Spinal cord (tissue), 10 donors: ENCODE results near the gene RO60. TPM values are rescaled to one million over a fixed set of nuclear protein-coding genes. Genes with fewer than 3 reads are reported as not detected.

Experiments
- DNase-seq, 6 donors: peaks; one replicate each; pipeline versions ENCODE4 v3.0.0 to v3.0.0-alpha.2; 2013 to 2015; ENCODE audit warnings: low spot score in 6 of 6, low read depth in 4 of 6
- H3K27ac ChIP-seq: one replicate; pipeline ENCODE4 v1.5.1; 2013; ENCODE audit warnings: low read depth, low read length, control low read depth
- H3K27me3 ChIP-seq: one replicate; pipeline ENCODE4 v1.6.1; 2013; ENCODE audit warnings: low read length; ENCODE audit not compliant: control insufficient read depth, insufficient read depth
- H3K36me3 ChIP-seq: one replicate; pipeline ENCODE4 v1.6.1; 2013; ENCODE audit warnings: low read length; ENCODE audit not compliant: control insufficient read depth, insufficient read depth
- H3K4me1 ChIP-seq: one replicate; pipeline ENCODE4 v1.6.1; 2013; ENCODE audit warnings: low read length; ENCODE audit not compliant: control insufficient read depth, insufficient read depth
- H3K4me3 ChIP-seq: one replicate; pipeline ENCODE4 v1.5.1; 2013; ENCODE audit warnings: low read depth, low read length, control low read depth
- H3K9me3 ChIP-seq: one replicate; pipeline ENCODE4 v1.6.1; 2013; ENCODE audit warnings: low read length; ENCODE audit not compliant: control insufficient read depth, insufficient read depth
- WGBS: methylation state at CpG from one replicate; pipeline ENCODE4 v1.1.5; 2013; ENCODE audit warnings: missing lambda C conversion rate; ENCODE audit not compliant: insufficient coverage; 5-methylcytosine and 5-hydroxymethylcytosine counted together
- polyA plus RNA-seq, 2 donors: library from polyadenylated mRNA; unstranded; fragments of 120-200 nt; gene quantifications; one replicate each; pipeline ENCODE4 v1.2.1, GENCODE V29; 2013; ENCODE audit not compliant: insufficient read length in 2 of 2
- total RNA-seq, 2 donors: library from RNA; depleted of rRNA in 1 of 2; stranded (reverse); fragments of 120-200 nt in 1 of 2; fragments of >200 nt in 1 of 2; gene quantifications; one replicate each; pipeline versions ENCODE4 v1.2.3 to v1.2.4, GENCODE V29; 2013 to 2014
- donor health status: healthy.

RO60 gene
- total and polyA plus RNA-seq, 4 donors = 26.8 to 254 (median 90.4) TPM

DNA sequence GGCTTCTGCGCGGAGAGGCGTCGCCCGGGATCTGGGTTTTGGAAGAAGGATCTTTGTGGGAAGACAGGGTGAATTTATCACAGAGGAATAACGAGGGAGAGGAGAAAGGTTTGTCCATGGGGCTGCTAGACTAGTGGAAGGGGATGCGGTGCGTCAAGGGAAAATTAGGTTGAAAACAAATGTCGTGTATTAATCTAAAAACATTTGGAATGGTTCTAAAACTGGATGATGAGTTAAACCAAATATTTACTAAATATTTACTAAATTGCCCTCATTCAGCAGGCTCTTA, 647 bp downstream of the RO60 start:
- Histone ChIP-seq H3K4me1 (peaks cover 11% of the 10 kb centered on the region), H3K4me3 (peak overlapping the region; percentile 100), H3K36me3 (no peaks in the 10 kb centered on the region), H3K9me3 (no peaks in the 10 kb centered on the region), H3K27me3 (no peaks in the 10 kb centered on the region), H3K27ac (peak overlapping the region; percentile 100)
- no peak for DNase-seq
- WGBS = 0% methylated on average over 4 of the region's 9 CpGs

DNA sequence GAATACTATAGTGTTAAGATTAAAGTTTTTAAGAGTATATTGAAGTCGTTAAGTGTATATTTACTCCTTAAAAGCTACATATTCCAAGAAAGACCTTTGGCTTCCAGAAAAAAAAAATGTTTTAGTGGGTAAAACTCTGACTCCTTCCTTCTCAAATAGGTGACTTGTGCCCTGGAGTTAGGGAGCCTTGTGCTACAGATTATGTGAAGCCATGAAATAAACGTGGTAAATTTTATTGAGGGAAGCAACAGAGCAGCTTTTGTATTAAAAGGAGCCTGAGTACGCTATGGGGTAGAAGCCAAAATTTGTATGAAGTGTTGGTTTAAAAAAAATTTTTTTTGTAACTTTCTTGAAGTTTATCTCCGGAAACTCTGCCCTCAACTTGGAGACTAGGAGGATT, 994 bp downstream of the RO60 start:
- peak in 1 of 6 donors; percentile 12 for DNase-seq
- 30% methylated on average over 3 of the region's 4 CpGs for WGBS
- Histone ChIP-seq H3K27ac (peak overlapping the region; percentile 100), H3K4me1 (peaks cover 11% of the 10 kb centered on the region), H3K27me3 (no peaks in the 10 kb centered on the region), H3K36me3 (no peaks in the 10 kb centered on the region), H3K4me3 (peak overlapping the region; percentile 100), H3K9me3 (no peaks in the 10 kb centered on the region)

DNA sequence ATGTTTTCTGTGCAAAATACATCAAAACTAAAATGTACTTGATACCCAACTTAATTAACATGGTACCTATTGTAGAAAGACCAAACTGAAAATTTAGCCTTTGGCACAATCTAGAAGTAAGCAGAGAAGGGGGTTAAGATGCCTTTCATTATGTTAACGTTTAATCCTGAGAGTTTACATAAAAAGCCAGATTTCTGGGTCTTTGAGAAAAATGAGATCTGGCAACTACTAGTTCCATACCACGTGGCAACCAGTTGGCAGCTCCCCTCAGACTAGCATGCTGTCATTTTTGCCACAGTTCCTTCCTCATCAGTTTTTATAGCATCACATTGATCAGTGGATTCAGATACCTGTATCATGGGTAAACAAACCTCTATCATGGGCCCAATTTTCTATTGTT, 1.5 kb downstream of the RO60 start:
- 17% methylated on average over 2 of the region's 2 CpGs for WGBS
- no peaks in the 10 kb centered on the region for H3K36me3 ChIP-seq
- H3K9me3 ChIP-seq = no peaks in the 10 kb centered on the region
- H3K4me1 ChIP-seq = peaks cover 11% of the 10 kb centered on the region
- no peak overlapping the region for H3K27ac ChIP-seq
- H3K4me3 ChIP-seq = peak overlapping the region; percentile 100
- H3K27me3 ChIP-seq = no peaks in the 10 kb centered on the region
- peak in 1 of 6 donors; percentile 48 for DNase-seq

DNA sequence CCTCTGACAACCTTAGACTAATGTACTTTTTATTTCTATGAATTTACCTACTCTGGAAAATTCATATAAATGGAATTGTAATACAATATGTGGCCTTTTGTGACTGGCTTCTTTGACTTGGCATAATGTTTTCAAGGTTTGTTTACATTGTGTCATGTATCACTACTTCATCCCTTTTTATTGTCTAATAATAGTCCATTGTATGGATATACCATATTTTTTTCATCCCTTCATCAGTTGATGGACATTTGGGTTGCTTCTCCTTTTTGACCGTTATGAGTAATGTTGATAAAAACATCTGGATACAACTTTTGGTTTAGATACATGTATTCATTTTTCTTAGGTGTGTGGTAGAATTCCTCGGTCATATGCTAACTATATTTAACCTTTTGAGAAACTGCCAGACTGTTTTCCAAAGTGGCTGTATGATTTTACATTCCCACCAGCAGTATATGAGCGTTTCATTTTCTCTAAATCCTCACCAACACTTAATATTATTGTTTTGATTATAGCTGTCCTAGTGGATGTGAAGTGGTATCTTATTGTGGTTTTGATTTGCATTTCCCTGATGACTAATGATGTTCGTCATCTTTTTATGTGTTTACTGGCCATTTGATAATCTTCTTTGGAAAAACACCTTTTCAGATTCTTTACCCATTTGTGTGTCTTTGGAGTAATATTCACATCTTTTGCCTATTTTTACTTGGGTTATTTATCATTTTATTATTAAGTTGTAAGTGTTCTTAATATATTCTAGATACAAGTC, 3.5 kb downstream of the RO60 start:
- Histone ChIP-seq H3K27me3 (no peaks in the 10 kb centered on the region), H3K36me3 (no peaks in the 10 kb centered on the region), H3K27ac (no peak overlapping the region), H3K4me3 (no peak overlapping the region), H3K4me1 (peaks cover 8% of the 10 kb centered on the region), H3K9me3 (no peaks in the 10 kb centered on the region)
- WGBS = no CpG with 5 or more reads among the region's 4 CpGs
- no peak for DNase-seq

DNA sequence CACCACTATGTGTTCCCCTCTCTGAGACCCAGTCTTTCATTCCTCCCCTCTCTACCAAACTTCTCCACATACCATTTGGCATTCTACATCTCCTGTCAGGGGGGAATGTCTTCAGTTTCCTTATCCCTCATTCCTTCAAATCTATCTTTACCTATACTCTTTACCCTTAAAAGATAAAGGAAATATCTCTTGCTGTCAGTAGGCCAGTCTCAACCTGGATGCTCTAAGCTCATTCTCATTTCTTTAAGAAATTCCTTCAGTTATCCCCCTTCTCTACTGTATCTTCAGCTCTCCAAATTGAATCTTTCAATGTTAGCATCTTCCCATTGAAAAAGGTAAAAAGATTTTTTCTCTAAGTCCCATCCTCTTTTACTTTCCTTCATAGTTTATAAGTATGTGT, 6.5 kb downstream of the RO60 start:
- H3K4me3 ChIP-seq = no peak overlapping the region
- no peaks in the 10 kb centered on the region for H3K36me3 ChIP-seq
- no peaks in the 10 kb centered on the region for H3K9me3 ChIP-seq
- H3K27ac ChIP-seq = no peak overlapping the region
- H3K4me1 ChIP-seq = no peaks in the 10 kb centered on the region
- no peak for DNase-seq
- H3K27me3 ChIP-seq = no peaks in the 10 kb centered on the region

DNA sequence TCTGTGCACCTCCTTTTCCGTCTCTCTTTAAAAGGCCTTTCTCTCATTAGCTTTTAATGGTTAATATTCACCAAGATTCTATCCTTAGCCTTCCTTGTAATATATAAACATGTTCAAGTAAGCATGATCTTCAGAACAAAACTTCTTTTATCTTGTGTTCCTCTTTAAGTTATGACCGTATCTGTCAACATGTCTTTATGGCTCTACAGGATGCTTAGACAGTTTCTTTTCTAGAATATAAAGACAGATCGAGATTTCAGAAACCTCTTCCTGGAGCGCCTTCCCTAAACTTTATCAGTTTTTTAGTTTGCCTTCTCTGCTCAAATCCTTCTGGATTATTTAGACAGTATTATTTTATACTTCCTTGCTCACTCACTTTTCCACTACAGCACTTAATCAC, 7.2 kb downstream of the RO60 start:
- H3K27ac ChIP-seq = no peak overlapping the region
- no peaks in the 10 kb centered on the region for H3K36me3 ChIP-seq
- H3K4me1 ChIP-seq = no peaks in the 10 kb centered on the region
- DNase-seq = no peak
- no CpG with 5 or more reads among the region's 4 CpGs for WGBS
- H3K27me3 ChIP-seq = no peaks in the 10 kb centered on the region
- no peaks in the 10 kb centered on the region for H3K9me3 ChIP-seq
- no peak overlapping the region for H3K4me3 ChIP-seq

DNA sequence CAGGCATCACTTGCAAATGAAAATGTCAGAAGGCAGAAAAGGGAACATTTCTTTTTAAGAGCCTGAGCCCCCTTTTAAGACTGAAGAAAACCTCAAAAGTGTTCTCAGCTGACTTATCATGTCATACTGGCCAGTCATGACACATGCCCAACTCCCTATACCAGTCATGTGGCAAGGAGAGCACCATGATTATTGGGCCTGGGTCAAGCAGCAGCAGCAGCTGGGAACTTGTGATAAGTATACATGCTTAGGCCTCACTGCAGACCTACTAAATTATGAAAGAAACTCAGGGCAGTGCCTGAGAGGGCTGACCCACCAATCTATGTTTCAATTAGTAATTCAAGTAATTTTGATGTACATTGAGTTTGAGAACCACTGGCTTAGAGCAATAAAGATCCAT, 8.6 kb downstream of the RO60 start:
- DNase-seq = no peak
- peaks cover 3% of the 10 kb centered on the region for H3K36me3 ChIP-seq
- no peaks in the 10 kb centered on the region for H3K4me1 ChIP-seq
- H3K27me3 ChIP-seq = no peaks in the 10 kb centered on the region
- H3K9me3 ChIP-seq = no peaks in the 10 kb centered on the region
- no peak overlapping the region for H3K27ac ChIP-seq
- no peak overlapping the region for H3K4me3 ChIP-seq

DNA sequence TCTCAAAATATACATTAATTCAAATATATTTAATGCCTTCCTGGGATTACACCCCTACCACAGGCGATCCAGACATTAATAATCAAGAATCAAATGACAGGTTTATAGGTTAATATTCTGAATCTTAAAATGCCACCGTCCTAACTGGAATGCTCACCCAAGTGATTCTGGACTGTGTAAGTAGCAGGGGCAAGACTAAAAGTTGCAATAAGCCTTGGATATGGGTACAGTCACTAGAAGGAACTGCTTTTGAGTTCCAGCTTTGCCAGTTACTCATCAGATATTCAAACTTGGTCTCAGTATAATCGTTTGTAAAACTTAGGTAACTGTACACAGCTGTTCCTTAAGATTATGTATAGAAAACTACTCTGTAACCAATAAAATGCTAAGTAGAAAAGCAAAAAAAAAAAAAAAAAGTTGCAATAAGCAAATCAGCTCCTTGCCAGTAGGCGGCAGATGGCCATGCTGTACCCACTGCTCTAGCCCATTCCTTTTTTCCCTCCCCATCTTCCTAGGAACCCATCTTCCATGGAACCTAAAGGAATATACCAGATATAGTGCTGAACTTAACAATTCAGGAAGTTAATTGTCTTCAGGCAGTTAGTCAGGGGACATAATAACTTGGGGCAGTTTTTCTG, 10.5 kb downstream of the RO60 start:
- no peaks in the 10 kb centered on the region for H3K4me1 ChIP-seq
- H3K36me3 ChIP-seq = peaks cover 3% of the 10 kb centered on the region
- WGBS = 83% methylated on average over 1 of the region's 4 CpGs
- no peak overlapping the region for H3K4me3 ChIP-seq
- DNase-seq = peak in 1 of 6 donors; percentile 2
- no peak overlapping the region for H3K27ac ChIP-seq
- no peaks in the 10 kb centered on the region for H3K27me3 ChIP-seq
- H3K9me3 ChIP-seq = no peaks in the 10 kb centered on the region

DNA sequence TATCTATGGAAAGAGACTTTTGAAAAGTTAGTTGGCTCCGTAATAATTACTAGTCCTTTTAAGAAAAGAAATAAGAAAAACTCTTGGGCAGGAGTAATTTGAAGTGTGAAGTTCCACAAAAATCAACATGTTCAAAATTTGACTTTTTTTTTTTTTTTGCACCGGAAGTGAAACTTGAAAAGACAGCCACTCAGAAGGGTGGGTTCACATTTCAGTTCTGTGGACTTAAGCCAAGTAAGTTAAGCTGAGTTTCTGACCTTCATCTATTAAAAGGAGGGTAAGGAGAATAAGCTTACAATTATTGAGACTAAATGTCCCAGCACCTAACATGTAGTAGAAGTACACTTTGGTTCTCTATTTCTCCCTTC, 11.0 kb downstream of the RO60 start:
- no peaks in the 10 kb centered on the region for H3K4me1 ChIP-seq
- no peaks in the 10 kb centered on the region for H3K27me3 ChIP-seq
- peaks cover 3% of the 10 kb centered on the region for H3K36me3 ChIP-seq
- no peak overlapping the region for H3K27ac ChIP-seq
- H3K9me3 ChIP-seq = no peaks in the 10 kb centered on the region
- no CpG with 5 or more reads among the region's 2 CpGs for WGBS
- H3K4me3 ChIP-seq = no peak overlapping the region
- DNase-seq = no peak

DNA sequence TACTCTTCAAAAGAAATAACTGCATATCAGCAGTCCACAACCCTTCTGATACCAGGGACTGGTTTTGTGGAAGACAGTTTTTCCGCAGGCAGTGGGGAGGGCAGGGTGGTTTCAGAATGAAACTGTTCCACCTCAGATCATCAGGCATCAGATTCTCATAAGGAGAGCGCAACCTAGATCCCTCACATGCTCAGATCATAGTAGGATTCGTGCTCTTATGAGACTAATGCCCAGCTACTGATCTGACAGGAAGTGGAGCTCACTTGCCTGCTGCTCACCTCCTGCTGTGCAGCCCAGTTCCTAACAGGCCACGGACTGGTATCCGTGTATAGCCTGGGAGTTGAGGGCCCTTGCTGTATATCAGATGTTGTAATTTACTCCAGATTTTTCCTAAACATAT, 11.5 kb downstream of the RO60 start:
- Histone ChIP-seq H3K4me3 (no peak overlapping the region), H3K27ac (no peak overlapping the region), H3K4me1 (no peaks in the 10 kb centered on the region), H3K27me3 (no peaks in the 10 kb centered on the region), H3K36me3 (peaks cover 3% of the 10 kb centered on the region), H3K9me3 (no peaks in the 10 kb centered on the region)
- DNase-seq = no peak
- 57% methylated on average over 1 of the region's 5 CpGs for WGBS
